ENCODE measurements around the gene CDC42BPB. TPM values are rescaled to one million over a fixed set of nuclear protein-coding genes. Genes with fewer than 3 reads are reported as not detected.

The CDC42BPB gene
- total RNA-seq, 1 donor = 118 TPM

DNA sequence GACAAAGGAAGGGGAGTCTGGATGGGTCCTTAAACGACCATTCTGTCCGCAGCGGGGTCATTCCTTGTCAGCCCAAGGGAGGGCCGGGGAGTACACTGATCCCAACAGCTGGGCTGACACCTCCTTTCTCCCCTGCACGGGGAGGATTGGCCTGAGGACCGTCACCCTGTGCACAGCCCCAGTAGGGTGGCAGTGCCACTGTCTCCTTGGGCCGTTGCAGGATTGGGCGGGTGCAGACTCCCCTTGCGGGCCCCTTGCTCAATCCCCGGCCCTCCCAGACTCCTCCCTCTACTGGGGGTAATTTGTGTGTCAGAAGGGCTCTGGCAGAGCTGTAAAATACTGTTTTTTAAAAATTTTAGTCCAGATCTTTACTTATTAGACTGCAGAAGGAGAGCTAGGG lies 147.4 kb downstream of the CDC42BPB start:
- H3K36me3 ChIP-seq (ENCODE audit: insufficient read depth, low read length) = peaks cover 10% of the 10 kb centered on the region
- H3K27ac ChIP-seq (ENCODE audit: low read depth, low read length) = no peak overlapping the region
- no peaks in the 10 kb centered on the region for H4K20me1 ChIP-seq (ENCODE audit: insufficient read depth, low read length)
- no peaks in the 10 kb centered on the region for H3K79me2 ChIP-seq (ENCODE audit: insufficient read depth, low read length)
- no peaks in the 10 kb centered on the region for H3K9me3 ChIP-seq (ENCODE audit: low read depth, low read length)
- H3K4me1 ChIP-seq (ENCODE audit: insufficient read depth, low read length) = no peaks in the 10 kb centered on the region
- no peaks in the 10 kb centered on the region for H3K27me3 ChIP-seq (ENCODE audit: insufficient read depth, low read length)
- TF ChIP-seq, protein P1, sequence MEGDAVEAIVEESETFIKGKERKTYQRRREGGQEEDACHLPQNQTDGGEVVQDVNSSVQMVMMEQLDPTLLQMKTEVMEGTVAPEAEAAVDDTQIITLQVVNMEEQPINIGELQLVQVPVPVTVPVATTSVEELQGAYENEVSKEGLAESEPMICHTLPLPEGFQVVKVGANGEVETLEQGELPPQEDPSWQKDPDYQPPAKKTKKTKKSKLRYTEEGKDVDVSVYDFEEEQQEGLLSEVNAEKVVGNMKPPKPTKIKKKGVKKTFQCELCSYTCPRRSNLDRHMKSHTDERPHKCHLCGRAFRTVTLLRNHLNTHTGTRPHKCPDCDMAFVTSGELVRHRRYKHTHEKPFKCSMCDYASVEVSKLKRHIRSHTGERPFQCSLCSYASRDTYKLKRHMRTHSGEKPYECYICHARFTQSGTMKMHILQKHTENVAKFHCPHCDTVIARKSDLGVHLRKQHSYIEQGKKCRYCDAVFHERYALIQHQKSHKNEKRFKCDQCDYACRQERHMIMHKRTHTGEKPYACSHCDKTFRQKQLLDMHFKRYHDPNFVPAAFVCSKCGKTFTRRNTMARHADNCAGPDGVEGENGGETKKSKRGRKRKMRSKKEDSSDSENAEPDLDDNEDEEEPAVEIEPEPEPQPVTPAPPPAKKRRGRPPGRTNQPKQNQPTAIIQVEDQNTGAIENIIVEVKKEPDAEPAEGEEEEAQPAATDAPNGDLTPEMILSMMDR (IDR thresholded peaks at IDR 0.05; ENCODE audit: extremely low read depth, low read depth, low read length) = no peak
- no peak overlapping the region for H3K4me3 ChIP-seq (ENCODE audit: insufficient read depth, low read length)
- no peak overlapping the region for H2AFZ ChIP-seq (ENCODE audit: low read length)
- H3K4me2 ChIP-seq (ENCODE audit: insufficient read depth, low read length) = no peak overlapping the region
- peak; percentile 62 for DNase-seq (ENCODE audit: insufficient read length, low spot score, missing footprints)

DNA sequence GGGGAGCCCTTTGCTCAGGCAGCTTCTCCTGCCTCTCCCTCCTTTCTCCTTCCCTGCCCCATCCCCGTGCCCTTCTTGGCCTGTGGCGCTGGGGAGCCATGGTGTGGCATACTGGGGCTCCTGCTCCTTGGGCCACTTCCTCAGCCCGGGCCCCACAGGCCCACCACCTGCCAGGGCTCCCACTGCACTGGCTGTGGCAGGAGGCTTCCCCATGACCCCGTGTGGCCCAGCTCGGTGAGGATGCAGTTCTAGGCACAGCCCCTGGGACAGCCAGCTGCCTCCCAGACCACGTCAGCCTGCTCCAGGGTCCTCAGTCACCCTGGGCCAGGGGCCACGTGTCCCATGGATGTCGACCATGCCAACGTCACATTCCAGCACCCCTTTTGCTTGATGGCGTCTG lies 147.9 kb downstream of the CDC42BPB start:
- peak; percentile 67 for DNase-seq (ENCODE audit: insufficient read length, low spot score, missing footprints)
- peaks cover 10% of the 10 kb centered on the region for H3K36me3 ChIP-seq (ENCODE audit: insufficient read depth, low read length)
- no peaks in the 10 kb centered on the region for H3K4me1 ChIP-seq (ENCODE audit: insufficient read depth, low read length)
- no peak overlapping the region for H3K4me2 ChIP-seq (ENCODE audit: insufficient read depth, low read length)
- no peaks in the 10 kb centered on the region for H3K79me2 ChIP-seq (ENCODE audit: insufficient read depth, low read length)
- no peaks in the 10 kb centered on the region for H4K20me1 ChIP-seq (ENCODE audit: insufficient read depth, low read length)
- no peak overlapping the region for H2AFZ ChIP-seq (ENCODE audit: low read length)
- TF ChIP-seq, protein P1 (IDR thresholded peaks at IDR 0.05; ENCODE audit: extremely low read depth, low read depth, low read length) = no peak
- no peaks in the 10 kb centered on the region for H3K27me3 ChIP-seq (ENCODE audit: insufficient read depth, low read length)
- no peaks in the 10 kb centered on the region for H3K9me3 ChIP-seq (ENCODE audit: low read depth, low read length)
- no peak overlapping the region for H3K27ac ChIP-seq (ENCODE audit: low read depth, low read length)
- H3K4me3 ChIP-seq (ENCODE audit: insufficient read depth, low read length) = no peak overlapping the region

DNA sequence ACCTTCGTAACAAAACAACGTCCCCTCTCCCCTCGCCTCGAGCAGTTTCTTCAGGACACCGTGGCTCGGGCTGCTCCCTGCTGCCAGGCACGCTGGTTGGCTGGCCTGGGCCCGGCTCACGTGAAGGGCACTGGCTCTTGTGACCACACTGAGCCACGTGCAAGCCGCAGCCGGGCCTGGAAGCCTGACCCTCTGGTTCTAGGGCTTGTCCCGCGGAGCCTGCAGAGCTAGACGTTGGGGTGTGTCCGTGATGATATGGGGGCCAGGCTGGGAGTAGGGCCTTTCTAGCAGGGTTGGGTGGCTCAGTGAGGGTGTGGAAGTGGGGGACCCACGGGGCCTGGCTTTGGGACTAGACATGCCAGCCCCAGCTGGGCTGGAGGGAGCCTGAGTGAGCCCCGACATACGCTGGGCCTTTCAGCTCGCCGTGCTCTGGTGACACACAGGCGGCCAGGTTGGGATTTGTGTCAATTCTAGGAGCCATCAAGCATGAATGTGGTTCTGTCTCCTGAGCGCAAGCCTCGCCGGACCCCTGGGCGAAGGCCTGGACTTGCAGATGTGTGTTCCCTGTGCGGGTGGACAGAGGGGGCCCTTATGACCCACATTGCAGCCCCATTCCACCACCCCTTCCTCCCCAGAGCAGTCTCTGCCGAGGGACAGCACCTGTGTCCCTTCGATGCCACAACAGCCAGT lies 148.4 kb downstream of the CDC42BPB start:
- H3K4me3 ChIP-seq (ENCODE audit: insufficient read depth, low read length) = no peak overlapping the region
- TF ChIP-seq, protein P1 (IDR thresholded peaks at IDR 0.05; ENCODE audit: extremely low read depth, low read depth, low read length) = no peak
- no peaks in the 10 kb centered on the region for H3K9me3 ChIP-seq (ENCODE audit: low read depth, low read length)
- no peaks in the 10 kb centered on the region for H3K27me3 ChIP-seq (ENCODE audit: insufficient read depth, low read length)
- no peaks in the 10 kb centered on the region for H3K4me1 ChIP-seq (ENCODE audit: insufficient read depth, low read length)
- DNase-seq (ENCODE audit: insufficient read length, low spot score, missing footprints) = peak; percentile 65
- H3K4me2 ChIP-seq (ENCODE audit: insufficient read depth, low read length) = no peak overlapping the region
- H4K20me1 ChIP-seq (ENCODE audit: insufficient read depth, low read length) = no peaks in the 10 kb centered on the region
- H2AFZ ChIP-seq (ENCODE audit: low read length) = no peak overlapping the region
- peaks cover 13% of the 10 kb centered on the region for H3K36me3 ChIP-seq (ENCODE audit: insufficient read depth, low read length)
- H3K27ac ChIP-seq (ENCODE audit: low read depth, low read length) = no peak overlapping the region
- no peaks in the 10 kb centered on the region for H3K79me2 ChIP-seq (ENCODE audit: insufficient read depth, low read length)

DNA sequence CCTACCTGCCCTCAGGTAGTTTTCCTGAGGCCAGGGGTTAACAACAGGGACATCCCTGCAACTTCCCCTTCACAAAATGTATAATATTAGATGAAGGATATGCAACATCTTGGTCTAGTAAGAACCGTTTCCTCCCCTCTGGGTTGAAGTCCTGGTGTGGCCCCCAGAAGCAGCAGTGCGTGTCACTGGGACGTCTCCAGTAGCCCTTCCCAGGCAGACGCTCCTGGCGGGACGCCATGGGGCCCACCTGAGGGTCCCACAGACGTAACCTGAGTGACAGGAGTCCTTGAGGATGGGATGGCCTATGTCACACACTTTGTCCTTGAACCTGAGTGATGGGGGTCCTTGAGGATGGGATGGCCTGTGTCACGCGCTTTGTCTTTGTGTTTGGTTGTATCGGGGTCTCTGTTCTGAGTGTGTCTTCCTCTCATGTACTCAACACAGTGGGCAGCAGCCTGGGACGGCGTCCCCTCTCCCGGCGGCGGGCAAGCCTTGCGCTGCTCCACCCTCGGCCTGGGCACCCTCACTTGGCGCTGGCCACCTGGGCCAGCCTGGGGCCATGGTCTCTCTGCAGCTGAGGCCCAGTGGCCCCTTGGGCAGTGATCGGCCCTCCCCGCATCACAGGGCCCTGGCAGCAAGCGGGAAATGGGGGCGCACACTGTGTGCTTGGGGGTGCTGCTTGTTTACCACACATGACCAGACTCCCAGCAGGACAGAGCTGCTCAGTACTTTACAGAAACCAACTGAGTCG lies 149.2 kb downstream of the CDC42BPB start:
- H3K36me3 ChIP-seq (ENCODE audit: insufficient read depth, low read length) = peaks cover 13% of the 10 kb centered on the region
- TF ChIP-seq, protein P1 (IDR thresholded peaks at IDR 0.05; ENCODE audit: extremely low read depth, low read depth, low read length) = no peak
- peak; percentile 49 for DNase-seq (ENCODE audit: insufficient read length, low spot score, missing footprints)

More for the DNA sequence above, 149.2 kb downstream of the CDC42BPB start:
- Histone ChIP-seq H4K20me1 (ENCODE audit: insufficient read depth, low read length) (no peaks in the 10 kb centered on the region), H3K27me3 (ENCODE audit: insufficient read depth, low read length) (no peaks in the 10 kb centered on the region), H3K4me1 (ENCODE audit: insufficient read depth, low read length) (no peaks in the 10 kb centered on the region), H3K27ac (ENCODE audit: low read depth, low read length) (no peak overlapping the region), H3K4me3 (ENCODE audit: insufficient read depth, low read length) (no peak overlapping the region), H3K79me2 (ENCODE audit: insufficient read depth, low read length) (no peaks in the 10 kb centered on the region), H3K4me2 (ENCODE audit: insufficient read depth, low read length) (no peak overlapping the region), H3K9me3 (ENCODE audit: low read depth, low read length) (no peaks in the 10 kb centered on the region), H2AFZ (ENCODE audit: low read length) (no peak overlapping the region)
